Upper lobe of left lung (tissue), 4 donors: Measurements from ENCODE around the gene RARB.

Experiments
- CTCF ChIP-seq, 6 experiments: fragments of 450-650 bp in 4 of 6; fragments of 200-600 bp in 2 of 6; sonication (generic) in 2 of 6; IDR thresholded peaks; one replicate each; pipeline ENCODE4 v1.5.1; 2016 to 2019; ENCODE audit warnings: antibody characterized with exemption in 6 of 6
- POLR2A ChIP-seq, 4 donors: fragments of 450-650 bp; IDR thresholded peaks; one replicate each; pipeline ENCODE4 v1.5.1; 2016 to 2017; ENCODE audit warnings: antibody characterized with exemption in 4 of 4, mild to moderate bottlenecking in 2 of 4

GRCh38 chr3:25631989-25632388 lies 203.9 kb downstream of the RARB start:
- no peak for TF ChIP-seq CTCF (IDR thresholded peaks at IDR 0.05)
- TF ChIP-seq POLR2A (IDR thresholded peaks at IDR 0.05): no peak
